K562 (cell line): ENCODE data around the gene LRCOL1. TPM values are rescaled to one million over a fixed set of nuclear protein-coding genes. Genes with fewer than 3 reads are reported as not detected.
A peak's percentile ranks its signal among the peaks of the same experiment; 100 is the strongest.

Experiments
- HES1 ChIP-seq: fragments of 450-650 bp; IDR thresholded peaks from 2 replicates; pipeline ENCODE4 v1.6.1; 2016; ENCODE audit warnings: low read depth, mild to moderate bottlenecking, moderate library complexity
- HOXB6 ChIP-seq: fragments of 250-450 bp; sonication (Bioruptor Pico); IDR thresholded peaks from 2 replicates; pipeline ENCODE4 v1.5.1; 2022; ENCODE audit warnings: mild to moderate bottlenecking, borderline replicate concordance
- L3MBTL2 ChIP-seq: fragments of 450-650 bp; IDR thresholded peaks from 2 replicates; pipeline ENCODE4 v1.6.1; 2016; ENCODE audit warnings: mild to moderate bottlenecking, moderate library complexity
- MCM3 ChIP-seq: fragments of 450-650 bp; IDR thresholded peaks from 2 replicates; pipeline ENCODE4 v1.6.1; 2016
- MGA ChIP-seq: fragments of 450-650 bp; IDR thresholded peaks from 2 replicates; pipeline ENCODE4 v1.6.1; 2016; ENCODE audit warnings: mild to moderate bottlenecking, moderate library complexity
- PREB ChIP-seq: sonication (generic); formaldehyde crosslinking; IDR thresholded peaks from 2 replicates; pipeline ENCODE4 v1.8.1; 2023; ENCODE audit warnings: mild to moderate bottlenecking, missing genetic modification reagents
- PURB ChIP-seq: sonication (generic); formaldehyde crosslinking; IDR thresholded peaks from 2 replicates; pipeline ENCODE4 v1.9.0; 2021; ENCODE audit warnings: low read depth, mild to moderate bottlenecking, missing genetic modification reagents
- RBFOX2 ChIP-seq: fragments of 200-400 bp; formaldehyde crosslinking; IDR thresholded peaks from 2 replicates; pipeline ENCODE4 v1.6.1; 2017; ENCODE audit warnings: low read depth, mild to moderate bottlenecking, low read length, moderate library complexity
- SUPT5H ChIP-seq: fragments of 450-650 bp; IDR thresholded peaks from 2 replicates; pipeline ENCODE4 v1.6.1; 2016
- TBP ChIP-seq: optimal IDR thresholded peaks from 2 replicates; pipeline ENCODE3; 2011; ENCODE audit warnings: low read depth, low read length, improper control_type of control experiment
- USF1 ChIP-seq: sonication (generic); formaldehyde crosslinking; IDR thresholded peaks from 2 replicates; pipeline ENCODE4 v1.9.0; 2022; ENCODE audit warnings: mild to moderate bottlenecking, missing genetic modification reagents
- ZNF449 ChIP-seq: fragments of 250-450 bp; sonication (Bioruptor Pico); IDR thresholded peaks from 2 replicates; pipeline ENCODE4 v1.8.0; 2022; ENCODE audit warnings: moderate library complexity, mild to moderate bottlenecking, inconsistent platforms
- polyA plus RNA-seq, 8 experiments: library from polyadenylated mRNA; depleted of rRNA in 4 of 8; stranded (reverse) in 5 of 8; unstranded in 3 of 8; fragments of >200 nt; fragmentation: Nextera tagmentation in 2 of 8; fragmentation: Illumina TruSeq in 1 of 8; extraction: Ambion mirVana in 2 of 8; extraction: Trizol in 1 of 8; gene quantifications; 2 replicates each; pipeline versions ENCODE4 v1.2.1 to v1.2.3, GENCODE V29; 2011 to 2014; ENCODE audit warnings: inconsistent platforms in 1 of 8, missing spikeins in 1 of 8
- total RNA-seq, 7 experiments: library from RNA; depleted of rRNA in 6 of 7; stranded (reverse); fragments of >200 nt in 6 of 7; fragmentation: Illumina TruSeq in 2 of 7; extraction: Trizol in 2 of 7; gene quantifications; 2 replicates each; pipeline versions ENCODE4 v1.2.1 to v1.2.3, GENCODE V29; 2011 to 2021; ENCODE audit warnings: low replicate concordance in 1 of 7

Gene LRCOL1
- total and polyA plus RNA-seq, 9 of the 15 experiments (the other 6 are each of a cell fraction or from before 2014, with no cell fraction given): not detected

- TF ChIP-seq HES1: no peak
- no peak for TF ChIP-seq PURB (CRISPR knock-in tag)
- no peak for TF ChIP-seq SUPT5H
- TF ChIP-seq MGA: no peak
- TF ChIP-seq RBFOX2: peak; percentile 55; the same call in 1 of the 2 replicates
- no peak for TF ChIP-seq PREB (CRISPR knock-in tag)
- no peak for TF ChIP-seq MCM3
- peak; percentile 34 for TF ChIP-seq TBP
- TF ChIP-seq HOXB6 (CRISPR knock-in tag): no peak
- TF ChIP-seq USF1 (CRISPR knock-in tag): peak; percentile 44; the same call in 1 of the 2 replicates
- TF ChIP-seq L3MBTL2: peak; percentile 26; the same call in 1 of the 2 replicates
- TF ChIP-seq ZNF449 (CRISPR knock-in tag): no peak
These were observed 49.6 kb downstream of the LRCOL1 start (continued) for GRCh38 chr12:132560614-132561426.
